HG03378 (cell line): ENCODE results near the gene R3HDM4.
"Not testable (repeated sequence)": the region's sequence is repeated elsewhere in the genome, so short reads cannot be mapped to it uniquely, and the experiment has no call there.

Experiments
- ATAC-seq: cut with Tn5 transposase; IDR thresholded peaks from one replicate; pipeline ENCODE4 v1.9.1; 2021; ENCODE audit warnings: mild to moderate bottlenecking, moderate library complexity; ENCODE audit not compliant: unreplicated experiment

R3HDM4 gene

GRCh38 chr19:896999-897398 lies 16.0 kb downstream of the R3HDM4 start:
- no peak for ATAC-seq

GRCh38 chr19:896434-896833 lies 16.6 kb downstream of the R3HDM4 start:
- no peak for ATAC-seq

GRCh38 chr19:892894-893689 lies 19.9 kb downstream of the R3HDM4 start, which contains the start of the genes MED16 and RNU6-9:
MED16 (minus strand) TSS chr19:893187; CDS start chr19:891131, 2,056 bp downstream.
RNU6-9 (plus strand) TSS chr19:893484.
- peak; percentile 68 for ATAC-seq

- no peak for ATAC-seq
Observed at GRCh38 chr19:892243-892893, 20.7 kb downstream of the R3HDM4 start.

GRCh38 chr19:891421-892200 lies 21.4 kb downstream of the R3HDM4 start:
- not testable (repeated sequence) for ATAC-seq

- ATAC-seq = no peak
Observed at GRCh38 chr19:890831-891230, 22.2 kb downstream of the R3HDM4 start.

GRCh38 chr19:889662-890295 lies 23.2 kb downstream of the R3HDM4 start:
- ATAC-seq = no peak

GRCh38 chr19:888581-889385 lies 24.2 kb downstream of the R3HDM4 start:
- ATAC-seq = no peak

GRCh38 chr19:887599-887998 lies 25.4 kb downstream of the R3HDM4 start:
- no peak for ATAC-seq

GRCh38 chr19:887072-887471 lies 25.9 kb downstream of the R3HDM4 start:
- ATAC-seq = no peak

- ATAC-seq = no peak
Observed at GRCh38 chr19:885536-886224, 27.3 kb downstream of the R3HDM4 start.

GRCh38 chr19:884420-885211 lies 28.4 kb downstream of the R3HDM4 start:
- ATAC-seq = no peak

GRCh38 chr19:883661-884211 lies 29.3 kb downstream of the R3HDM4 start:
- ATAC-seq = no peak

- ATAC-seq = no peak
Observed at GRCh38 chr19:882871-883497, 30.0 kb downstream of the R3HDM4 start.

GRCh38 chr19:881385-882071 lies 31.5 kb downstream of the R3HDM4 start:
- ATAC-seq = no peak

GRCh38 chr19:879711-880438 lies 33.1 kb downstream of the R3HDM4 start:
- no peak for ATAC-seq
